Mucosa of descending colon (tissue), 3 donors: ENCODE measurements around the gene CEACAM8. TPM values are rescaled to one million over a fixed set of nuclear protein-coding genes. Genes with fewer than 3 reads are reported as not detected.
"Not testable (repeated sequence)": the region's sequence is repeated elsewhere in the genome, so short reads cannot be mapped to it uniquely, and the experiment has no call there.

Experiments
- ATAC-seq: fragments of 200-7000 bp; cut with Tn5 transposase; one replicate; pipeline ENCODE4 v1.9.1; 2020; ENCODE audit warnings: mild to moderate bottlenecking, moderate library complexity
- DNase-seq, 3 donors: peaks; one replicate each; pipeline ENCODE4 v3.0.0-alpha.2; 2020
- H3K36me3 ChIP-seq: fragments of 200-600 bp; one replicate; pipeline ENCODE4 v1.8.0; 2021; ENCODE audit warnings: low read depth, mild to moderate bottlenecking
- H3K4me1 ChIP-seq: fragments of 200-600 bp; one replicate; pipeline ENCODE4 v1.8.0; 2021; ENCODE audit warnings: low read depth, mild to moderate bottlenecking
- H3K4me3 ChIP-seq: fragments of 200-600 bp; one replicate; pipeline ENCODE4 v1.8.0; 2021; ENCODE audit warnings: mild to moderate bottlenecking
- H3K9me3 ChIP-seq: fragments of 200-600 bp; one replicate; pipeline ENCODE4 v1.8.0; 2021; ENCODE audit warnings: mild to moderate bottlenecking
- intact Hi-C, 2 donors: fragments of 100-400 bp; cut with DNase I in 1 of 2; cut with micrococcal nuclease in 1 of 2; formaldehyde crosslinking; loops; one replicate each; pipeline versions ENCODE4 v1.11.0 to v1.11.1; 2022; cut with DNase I, micrococcal nuclease
- total RNA-seq, 3 donors: library from RNA; stranded (reverse); fragmentation: NEBNext Ultra II Directional in 2 of 3; extraction: Animal tissue kit (Norgen Biotek cat#: 25700) in 2 of 3; gene quantifications; one replicate each; pipeline versions ENCODE4 v1.2.1 to v1.2.4, GENCODE V29; 2021 to 2023
- TF ChIP-seq, protein P1 (sequence below): fragments of 200-600 bp; IDR thresholded peaks from one replicate; pipeline ENCODE4 v1.8.0; 2022; ENCODE audit warnings: antibody characterized with exemption, mild to moderate bottlenecking
- donor health status: DM: no; HTN: no; CAD: no; lungs with moderate emphysema.
- donor health status: DM: no; HTN: no; CAD: no.
- donor health status: DM: no; HTN: yes; CAD: no.

CEACAM8 gene
- total RNA-seq, 3 donors from 2014 or later, result 0.32 to 5.1 (median 1.1) TPM

DNA sequence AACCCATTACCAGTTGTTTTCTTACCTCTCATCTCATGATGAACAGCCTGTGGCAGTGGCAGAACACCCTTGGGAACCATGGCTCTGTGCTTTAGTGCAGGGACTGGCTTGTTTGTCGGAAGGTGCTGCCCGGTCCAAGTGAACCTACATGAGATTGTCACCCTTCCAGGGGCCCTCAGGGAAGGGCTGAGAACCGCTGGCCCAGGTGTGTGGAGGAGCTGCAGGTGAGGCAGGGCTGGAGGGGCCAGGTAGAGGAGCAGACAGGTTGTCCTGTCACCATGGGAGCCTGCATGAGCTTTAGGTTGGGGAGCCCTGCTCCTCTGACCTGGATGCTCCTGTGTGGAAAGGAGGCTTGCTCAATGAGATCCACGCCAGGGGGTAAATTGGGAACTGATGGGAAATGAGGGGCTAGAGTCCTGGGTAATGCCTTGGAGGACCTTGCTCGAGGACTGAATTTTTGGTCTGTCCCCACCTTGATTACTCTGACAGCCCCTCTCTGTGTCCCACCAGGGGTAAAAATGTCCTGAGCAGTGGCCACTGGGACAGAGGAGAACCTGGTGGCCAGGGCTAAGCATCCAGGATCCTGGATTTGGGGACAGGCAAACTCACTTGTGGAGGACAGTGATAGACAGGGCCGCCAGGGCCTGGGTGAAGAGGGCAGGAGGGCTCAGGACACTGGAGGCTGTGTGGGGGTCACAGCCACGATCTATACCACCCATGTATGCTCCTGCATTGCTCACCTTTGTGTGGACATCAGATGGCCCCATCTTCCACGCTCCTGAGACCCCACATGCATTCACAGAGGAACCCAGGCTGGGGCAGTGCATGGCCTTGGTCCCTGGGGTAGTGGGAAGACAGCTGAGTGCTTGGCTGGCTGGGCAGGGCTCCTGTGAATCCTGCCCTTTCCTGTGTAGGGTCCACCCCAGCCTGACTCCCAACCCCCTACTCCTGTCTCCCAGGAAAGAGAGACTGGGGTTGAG is 42.3 kb downstream of the CEACAM8 start:
- Histone ChIP-seq H3K4me1 (no peaks in the 10 kb centered on the region), H3K4me3 (no peak overlapping the region), H3K9me3 (peaks cover 3% of the 10 kb centered on the region), H3K36me3 (no peaks in the 10 kb centered on the region)
- ATAC-seq, result no peak
- DNase-seq, result peak in 1 of 3 donors; percentile 33
- intact Hi-C loops, result no loop called here
- TF ChIP-seq, protein P1, sequence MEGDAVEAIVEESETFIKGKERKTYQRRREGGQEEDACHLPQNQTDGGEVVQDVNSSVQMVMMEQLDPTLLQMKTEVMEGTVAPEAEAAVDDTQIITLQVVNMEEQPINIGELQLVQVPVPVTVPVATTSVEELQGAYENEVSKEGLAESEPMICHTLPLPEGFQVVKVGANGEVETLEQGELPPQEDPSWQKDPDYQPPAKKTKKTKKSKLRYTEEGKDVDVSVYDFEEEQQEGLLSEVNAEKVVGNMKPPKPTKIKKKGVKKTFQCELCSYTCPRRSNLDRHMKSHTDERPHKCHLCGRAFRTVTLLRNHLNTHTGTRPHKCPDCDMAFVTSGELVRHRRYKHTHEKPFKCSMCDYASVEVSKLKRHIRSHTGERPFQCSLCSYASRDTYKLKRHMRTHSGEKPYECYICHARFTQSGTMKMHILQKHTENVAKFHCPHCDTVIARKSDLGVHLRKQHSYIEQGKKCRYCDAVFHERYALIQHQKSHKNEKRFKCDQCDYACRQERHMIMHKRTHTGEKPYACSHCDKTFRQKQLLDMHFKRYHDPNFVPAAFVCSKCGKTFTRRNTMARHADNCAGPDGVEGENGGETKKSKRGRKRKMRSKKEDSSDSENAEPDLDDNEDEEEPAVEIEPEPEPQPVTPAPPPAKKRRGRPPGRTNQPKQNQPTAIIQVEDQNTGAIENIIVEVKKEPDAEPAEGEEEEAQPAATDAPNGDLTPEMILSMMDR, result no peak

DNA sequence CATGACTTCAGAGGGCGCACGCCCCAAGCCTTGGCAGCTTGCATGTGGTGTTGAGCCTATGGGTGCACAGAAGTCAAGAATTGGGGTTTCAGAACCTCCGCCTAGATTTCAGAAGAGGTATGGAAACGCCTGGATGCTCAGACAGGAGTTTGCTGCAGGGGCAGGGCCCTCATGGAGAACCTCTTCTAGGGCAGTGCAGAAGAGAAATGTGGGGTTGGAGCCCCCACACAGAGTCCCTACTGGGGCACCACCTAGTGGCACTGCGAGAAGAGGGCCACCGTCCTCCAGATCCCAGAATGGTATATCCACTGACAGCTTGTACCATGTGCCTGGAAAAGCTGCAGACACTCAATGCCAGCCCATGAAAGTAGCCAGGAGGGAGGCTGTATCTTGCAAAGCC is 44.2 kb downstream of the CEACAM8 start:
- H3K9me3 ChIP-seq, H3K36me3 ChIP-seq, ATAC-seq, H3K4me1 ChIP-seq, H3K4me3 ChIP-seq, intact Hi-C loops: not testable (repeated sequence)
- peak in 1 of 3 donors; percentile 10 for DNase-seq

DNA sequence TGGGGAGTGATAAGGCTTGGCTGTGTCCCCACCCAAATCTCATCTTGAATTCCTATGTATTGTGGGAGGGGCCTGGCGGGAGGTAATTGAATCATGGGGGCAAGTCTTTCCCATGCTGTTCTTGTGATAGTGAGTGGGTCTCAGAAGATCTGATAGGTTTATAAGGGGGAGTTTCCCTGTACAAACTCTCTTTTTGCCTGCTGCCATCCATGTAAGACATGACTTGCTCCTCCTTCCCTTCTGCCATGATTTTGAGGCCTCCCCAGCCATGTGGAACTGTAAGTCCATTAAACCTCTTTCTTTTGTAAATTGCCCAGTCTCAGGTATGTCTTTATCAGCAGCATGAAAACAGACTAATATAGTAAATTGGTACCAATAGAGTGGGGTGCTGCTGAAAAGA is 45.7 kb downstream of the CEACAM8 start:
- not testable (repeated sequence) for H3K36me3 ChIP-seq

DNA sequence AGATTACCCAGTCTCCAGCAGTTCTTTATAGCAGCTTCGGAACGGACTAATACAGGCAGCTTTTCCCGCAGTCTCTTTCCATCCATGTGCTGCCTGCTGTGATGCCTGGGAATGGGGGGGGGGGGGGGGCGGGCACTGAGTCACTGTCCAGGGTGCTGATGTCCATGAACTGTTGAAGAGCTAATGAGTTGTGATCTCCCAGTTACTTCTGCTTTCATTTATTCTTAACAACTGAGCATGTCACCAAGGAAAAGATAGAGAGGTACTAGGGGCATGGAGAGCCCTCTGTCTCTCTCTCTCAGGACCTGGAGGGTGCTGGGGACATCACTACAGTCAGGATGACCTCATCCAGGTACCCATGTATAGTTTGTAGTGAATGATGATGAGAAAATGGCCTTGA is 46.2 kb downstream of the CEACAM8 start:
- intact Hi-C loops, result no loop called here
- no peak for DNase-seq
- H3K4me1 ChIP-seq, result no peaks in the 10 kb centered on the region
- no peak overlapping the region for H3K4me3 ChIP-seq
- ATAC-seq, result no peak
- peaks cover 3% of the 10 kb centered on the region for H3K9me3 ChIP-seq
- no peaks in the 10 kb centered on the region for H3K36me3 ChIP-seq
- TF ChIP-seq, protein P1, result no peak

More for the DNA sequence above, 45.7 kb downstream of the CEACAM8 start:
- H3K4me3 ChIP-seq, intact Hi-C loops, H3K9me3 ChIP-seq, ATAC-seq, H3K4me1 ChIP-seq, DNase-seq: not testable (repeated sequence)

DNA sequence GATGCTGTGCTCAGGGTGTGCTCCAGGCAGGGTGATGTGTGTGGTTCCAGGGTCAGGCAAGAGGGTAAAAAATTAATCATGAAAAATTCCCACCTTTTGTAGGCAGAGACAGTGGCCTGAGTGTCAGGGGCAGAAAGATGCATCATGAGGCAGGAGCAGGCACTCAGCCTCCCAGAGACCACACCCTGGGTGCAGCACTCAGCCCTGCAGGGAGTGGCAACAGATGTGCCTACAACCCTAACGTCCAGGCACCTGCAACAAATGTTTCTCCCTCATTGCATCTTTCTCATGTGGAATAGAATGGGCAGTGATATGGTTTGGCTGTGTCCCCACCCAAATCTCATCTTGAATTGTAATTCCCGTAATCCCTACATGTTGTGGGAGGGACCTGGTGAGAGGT is 46.8 kb downstream of the CEACAM8 start:
- Histone ChIP-seq H3K4me1 (no peaks in the 10 kb centered on the region), H3K9me3 (peaks cover 3% of the 10 kb centered on the region), H3K36me3 (no peaks in the 10 kb centered on the region), H3K4me3 (no peak overlapping the region)
- TF ChIP-seq, protein P1, result no peak
- intact Hi-C loops, result no loop called here
- DNase-seq (peak in 1 of 3 donors; percentile 19), ATAC-seq (peak; percentile 51)

DNA sequence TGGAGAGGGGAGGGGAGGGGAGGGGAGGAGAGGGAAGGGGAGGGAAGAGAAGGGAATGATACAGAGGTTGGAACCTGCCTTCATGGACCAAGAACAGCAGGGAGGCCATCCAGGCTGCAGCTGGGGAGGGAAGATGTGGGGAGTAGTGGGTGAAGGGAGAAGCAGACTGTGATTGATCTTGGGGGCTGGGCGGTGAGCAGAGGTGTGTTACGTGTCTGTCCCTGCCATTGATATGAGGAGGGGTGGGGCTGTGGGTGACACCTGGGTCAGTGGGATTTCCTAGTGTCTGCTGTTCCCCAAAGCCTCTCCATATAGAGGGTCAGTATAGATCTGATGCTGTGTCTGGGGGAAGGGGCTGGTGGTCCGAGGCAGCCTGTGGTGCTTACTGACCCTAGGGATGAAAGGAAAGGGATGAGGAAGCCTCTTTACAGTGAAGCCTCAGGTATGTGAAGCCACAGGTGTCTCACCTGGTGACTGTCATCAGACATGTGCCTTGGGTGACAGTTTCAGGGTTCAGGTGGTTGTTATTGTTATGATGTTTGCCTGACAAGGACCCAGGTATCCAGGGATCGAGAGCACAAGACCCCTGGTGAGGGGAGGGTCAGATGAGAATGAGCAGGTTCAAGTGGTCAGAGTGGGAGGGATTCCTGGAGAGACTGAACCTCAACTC is 47.8 kb downstream of the CEACAM8 start:
- H3K4me3 ChIP-seq, result no peak overlapping the region
- TF ChIP-seq, protein P1, result no peak
- intact Hi-C loops, result no loop called here
- H3K36me3 ChIP-seq, result no peaks in the 10 kb centered on the region
- DNase-seq, result no peak
- no peak for ATAC-seq
- H3K9me3 ChIP-seq, result peaks cover 3% of the 10 kb centered on the region
- no peaks in the 10 kb centered on the region for H3K4me1 ChIP-seq
